Kidney epithelial cell (primary cell): ENCODE results near the gene MGAT4D. TPM values are rescaled to one million over a fixed set of nuclear protein-coding genes. Genes with fewer than 3 reads are reported as not detected.
"Not testable (repeated sequence)": the region's sequence is repeated elsewhere in the genome, so short reads cannot be mapped to it uniquely, and the experiment has no call there.

Experiments
- DNase-seq: peaks from one replicate; pipeline ENCODE4 v3.0.0-alpha.2; 2010; ENCODE audit warnings: low read depth
- H3K27me3 ChIP-seq: 2 replicates; pipeline ENCODE4 v1.6.0; 2011; ENCODE audit warnings: low read length; ENCODE audit not compliant: control insufficient read depth, insufficient read depth
- H3K36me3 ChIP-seq: 2 replicates; pipeline ENCODE4 v1.5.1; 2011; ENCODE audit warnings: low read length; ENCODE audit not compliant: control insufficient read depth, insufficient read depth
- H3K4me3 ChIP-seq: 2 replicates; pipeline ENCODE4 v1.5.1; 2011; ENCODE audit warnings: low read depth, mild to moderate bottlenecking, control low read depth, low read length
- CTCF ChIP-seq: IDR thresholded peaks from 2 replicates; pipeline ENCODE4 v1.5.1; 2011; ENCODE audit warnings: mild to moderate bottlenecking, moderate library complexity, low read length, control low read depth, inconsistent platforms; ENCODE audit not compliant: insufficient read depth, poor library complexity, severe bottlenecking
- total RNA-seq: library from RNA; depleted of rRNA; stranded (reverse); fragments of >200 nt; gene quantifications from 2 replicates; pipeline ENCODE4 v1.2.3, GENCODE V29; 2015

Gene MGAT4D
- total RNA-seq, 1 donor from 2014 or later: not detected

GRCh38 chr4:140515423-140515822, 17.3 kb upstream of the MGAT4D start:
- no peak for DNase-seq
- Histone ChIP-seq H3K36me3 (no peaks in the 10 kb centered on the region), H3K27me3 (no peaks in the 10 kb centered on the region), H3K4me3 (no peak overlapping the region)
- no peak for TF ChIP-seq CTCF

- not testable (repeated sequence) for H3K27me3 ChIP-seq, H3K36me3 ChIP-seq, H3K4me3 ChIP-seq
These were observed 15.7 kb upstream of the MGAT4D start for GRCh38 chr4:140513765-140514164.

GRCh38 chr4:140504261-140504660, 6.2 kb upstream of the MGAT4D start:
- no peak for DNase-seq
- H3K4me3 ChIP-seq: no peak overlapping the region
- H3K27me3 ChIP-seq: no peaks in the 10 kb centered on the region
- no peak for TF ChIP-seq CTCF
- H3K36me3 ChIP-seq: no peaks in the 10 kb centered on the region

More at GRCh38 chr4:140513765-140514164, 15.7 kb upstream of the MGAT4D start:
- DNase-seq: not testable (repeated sequence)

GRCh38 chr4:140499391-140499790, 1.3 kb upstream of the MGAT4D start:
- H3K4me3 ChIP-seq: no peak overlapping the region
- TF ChIP-seq CTCF: no peak
- peaks cover 16% of the 10 kb centered on the region for H3K27me3 ChIP-seq
- H3K36me3 ChIP-seq: no peaks in the 10 kb centered on the region
- DNase-seq: no peak

- Histone ChIP-seq H3K4me3 (no peak overlapping the region), H3K36me3 (no peaks in the 10 kb centered on the region), H3K27me3 (peaks cover 16% of the 10 kb centered on the region)
- TF ChIP-seq CTCF: no peak
- DNase-seq: no peak
These were observed 717 bp downstream of the MGAT4D start for GRCh38 chr4:140497405-140497746.

GRCh38 chr4:140485939-140486338, 12.2 kb downstream of the MGAT4D start:
- no peaks in the 10 kb centered on the region for H3K36me3 ChIP-seq
- DNase-seq: no peak
- TF ChIP-seq CTCF: no peak
- no peaks in the 10 kb centered on the region for H3K27me3 ChIP-seq
- no peak overlapping the region for H3K4me3 ChIP-seq
